Measurements from ENCODE around the gene PCNX2. TPM values are rescaled to one million over a fixed set of nuclear protein-coding genes. Genes with fewer than 3 reads are reported as not detected.

The PCNX2 gene
- total RNA-seq, 4 donors from 2014 or later, result 5.9 to 21.7 (median 10.3) TPM

DNA sequence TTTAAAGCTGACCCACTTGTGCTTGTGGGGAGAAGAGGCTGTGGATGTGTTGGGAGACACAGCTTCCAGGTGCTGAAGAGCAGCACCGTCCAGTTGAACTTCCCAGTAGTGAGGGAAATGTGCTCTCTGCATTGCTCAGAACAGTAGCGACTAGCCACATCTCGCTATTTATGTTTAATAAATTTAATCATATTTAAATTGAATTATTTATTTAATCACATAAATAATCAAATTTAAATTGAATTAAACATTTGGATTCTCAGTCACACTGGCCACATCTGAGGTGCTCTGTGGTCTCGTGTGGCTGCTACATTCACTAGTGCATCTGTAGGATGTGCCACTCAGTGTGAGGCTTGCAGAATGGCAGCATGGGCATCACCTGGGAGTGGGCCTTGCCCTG is 325.0 kb downstream of the PCNX2 start:
- Histone ChIP-seq H3K4me3 (no peak overlapping the region), H3K4me1 (peaks cover 0 to 22% (median 0%) of the 10 kb centered on the region in 3 donors), H3K27ac (no peak overlapping the region), H3K36me3 (peaks cover 3 to 65% of the 10 kb centered on the region in 2 donors), H3K27me3 (no peaks in the 10 kb centered on the region), H3K9me3 (no peaks in the 10 kb centered on the region)
- no peak for ATAC-seq
- TF ChIP-seq EP300 (IDR thresholded peaks at IDR 0.05) (no peak), POLR2AphosphoS5 (IDR thresholded peaks at IDR 0.05) (no peak), POLR2A (IDR thresholded peaks at IDR 0.05) (no peak)
- TF ChIP-seq, protein P1, sequence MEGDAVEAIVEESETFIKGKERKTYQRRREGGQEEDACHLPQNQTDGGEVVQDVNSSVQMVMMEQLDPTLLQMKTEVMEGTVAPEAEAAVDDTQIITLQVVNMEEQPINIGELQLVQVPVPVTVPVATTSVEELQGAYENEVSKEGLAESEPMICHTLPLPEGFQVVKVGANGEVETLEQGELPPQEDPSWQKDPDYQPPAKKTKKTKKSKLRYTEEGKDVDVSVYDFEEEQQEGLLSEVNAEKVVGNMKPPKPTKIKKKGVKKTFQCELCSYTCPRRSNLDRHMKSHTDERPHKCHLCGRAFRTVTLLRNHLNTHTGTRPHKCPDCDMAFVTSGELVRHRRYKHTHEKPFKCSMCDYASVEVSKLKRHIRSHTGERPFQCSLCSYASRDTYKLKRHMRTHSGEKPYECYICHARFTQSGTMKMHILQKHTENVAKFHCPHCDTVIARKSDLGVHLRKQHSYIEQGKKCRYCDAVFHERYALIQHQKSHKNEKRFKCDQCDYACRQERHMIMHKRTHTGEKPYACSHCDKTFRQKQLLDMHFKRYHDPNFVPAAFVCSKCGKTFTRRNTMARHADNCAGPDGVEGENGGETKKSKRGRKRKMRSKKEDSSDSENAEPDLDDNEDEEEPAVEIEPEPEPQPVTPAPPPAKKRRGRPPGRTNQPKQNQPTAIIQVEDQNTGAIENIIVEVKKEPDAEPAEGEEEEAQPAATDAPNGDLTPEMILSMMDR (IDR thresholded peaks at IDR 0.05), result no peak
- 71 to 93% methylated on average over 3 to 4 of the region's 4 CpGs for WGBS, 2 donors (ENCODE audit: low coverage in 1 of 2)

DNA sequence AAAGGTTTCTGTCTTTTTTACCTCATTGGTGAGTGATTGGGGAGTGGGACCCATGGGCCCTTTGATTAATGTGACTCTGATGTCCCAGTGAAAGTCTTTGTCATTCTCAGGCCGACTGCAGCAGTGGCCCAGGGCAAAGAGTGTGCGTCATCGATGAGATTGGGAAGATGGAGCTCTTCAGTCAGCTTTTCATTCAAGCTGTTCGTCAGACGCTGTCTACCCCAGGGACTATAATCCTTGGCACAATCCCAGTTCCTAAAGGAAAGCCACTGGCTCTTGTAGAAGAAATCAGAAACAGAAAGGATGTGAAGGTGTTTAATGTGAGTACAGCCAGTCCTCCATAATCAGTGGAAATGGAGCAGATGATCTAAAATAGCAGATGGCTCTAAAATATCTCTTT is 325.7 kb downstream of the PCNX2 start:
- no peaks in the 10 kb centered on the region for H3K27me3 ChIP-seq
- no peak overlapping the region for H3K4me3 ChIP-seq
- ATAC-seq, result no peak
- TF ChIP-seq POLR2AphosphoS5 (IDR thresholded peaks at IDR 0.05), result no peak
- TF ChIP-seq POLR2A (IDR thresholded peaks at IDR 0.05), result no peak
- TF ChIP-seq, protein P1 (IDR thresholded peaks at IDR 0.05), result no peak
- TF ChIP-seq EP300 (IDR thresholded peaks at IDR 0.05), result no peak
- peaks cover 0 to 18% (median 0%) of the 10 kb centered on the region in 3 donors for H3K4me1 ChIP-seq
- 65 to 92% methylated on average over 2 to 5 of the region's 5 CpGs for WGBS, 2 donors (ENCODE audit: low coverage in 1 of 2)
- no peaks in the 10 kb centered on the region for H3K9me3 ChIP-seq
- H3K27ac ChIP-seq, result no peak overlapping the region
- peaks cover 3 to 59% of the 10 kb centered on the region in 2 donors for H3K36me3 ChIP-seq

DNA sequence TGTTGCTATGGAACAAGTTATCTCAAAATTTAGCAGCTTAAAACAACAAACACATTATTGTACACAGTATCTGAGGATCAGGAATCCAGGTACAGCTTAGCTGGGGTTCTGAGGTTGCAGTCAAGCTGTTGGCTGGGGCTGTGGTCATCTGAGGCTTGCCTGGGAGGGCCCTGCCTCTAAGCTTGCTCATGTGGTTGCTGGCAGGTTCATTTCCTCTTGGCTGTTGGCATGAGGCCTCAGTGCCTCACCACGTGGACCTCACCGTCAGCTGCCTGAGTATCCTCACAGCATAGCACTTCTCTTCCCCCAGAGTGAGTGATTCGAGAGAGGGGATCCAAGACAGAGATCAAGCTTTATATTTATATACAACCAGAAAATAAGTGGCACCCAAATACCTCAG is 326.6 kb downstream of the PCNX2 start:
- TF ChIP-seq POLR2AphosphoS5 (IDR thresholded peaks at IDR 0.05) (no peak), POLR2A (IDR thresholded peaks at IDR 0.05) (no peak), EP300 (IDR thresholded peaks at IDR 0.05) (no peak)
- Histone ChIP-seq H3K27me3 (no peaks in the 10 kb centered on the region), H3K9me3 (no peaks in the 10 kb centered on the region), H3K4me1 (peaks cover 0 to 14% (median 0%) of the 10 kb centered on the region in 3 donors), H3K27ac (no peak overlapping the region), H3K4me3 (no peak overlapping the region), H3K36me3 (peaks cover 3 to 59% of the 10 kb centered on the region in 2 donors)
- 47 to 67% methylated on average over 1 to 3 of the region's 3 CpGs for WGBS, 2 donors (ENCODE audit: low coverage in 1 of 2)
- ATAC-seq, result peak; percentile 51

DNA sequence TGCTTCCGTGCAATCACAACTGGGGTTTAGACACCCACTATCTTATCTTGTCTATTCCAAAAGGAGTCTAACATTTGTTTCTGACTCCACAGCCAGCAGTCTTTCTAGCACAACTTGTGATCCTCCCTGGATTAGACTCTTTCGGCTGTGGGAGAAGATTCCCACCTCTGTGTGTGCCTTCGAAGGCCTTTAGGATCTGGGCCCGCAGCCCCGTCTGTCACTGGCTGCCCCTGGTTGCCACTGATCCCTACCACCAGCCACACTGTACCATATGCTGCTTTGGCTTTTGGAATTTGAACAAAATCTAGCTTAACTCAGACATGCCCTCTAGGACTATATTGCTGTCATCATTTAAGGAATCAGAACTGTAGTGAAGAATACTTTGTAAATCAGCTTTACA is 327.1 kb downstream of the PCNX2 start:
- TF ChIP-seq EP300 (IDR thresholded peaks at IDR 0.05) (no peak), POLR2A (IDR thresholded peaks at IDR 0.05) (no peak), POLR2AphosphoS5 (IDR thresholded peaks at IDR 0.05) (no peak)
- TF ChIP-seq, protein P1 (IDR thresholded peaks at IDR 0.05), result no peak
- peaks cover 3 to 56% of the 10 kb centered on the region in 2 donors for H3K36me3 ChIP-seq
- no peaks in the 10 kb centered on the region for H3K9me3 ChIP-seq
- no peak overlapping the region for H3K4me3 ChIP-seq
- ATAC-seq, result no peak
- peaks cover 0 to 17% (median under 1%) of the 10 kb centered on the region in 3 donors for H3K4me1 ChIP-seq
- no peaks in the 10 kb centered on the region for H3K27me3 ChIP-seq
- H3K27ac ChIP-seq, result no peak overlapping the region
- WGBS, 2 donors (ENCODE audit: low coverage in 1 of 2), result 96 to 100% methylated on average over 1 to 5 of the region's 5 CpGs

DNA sequence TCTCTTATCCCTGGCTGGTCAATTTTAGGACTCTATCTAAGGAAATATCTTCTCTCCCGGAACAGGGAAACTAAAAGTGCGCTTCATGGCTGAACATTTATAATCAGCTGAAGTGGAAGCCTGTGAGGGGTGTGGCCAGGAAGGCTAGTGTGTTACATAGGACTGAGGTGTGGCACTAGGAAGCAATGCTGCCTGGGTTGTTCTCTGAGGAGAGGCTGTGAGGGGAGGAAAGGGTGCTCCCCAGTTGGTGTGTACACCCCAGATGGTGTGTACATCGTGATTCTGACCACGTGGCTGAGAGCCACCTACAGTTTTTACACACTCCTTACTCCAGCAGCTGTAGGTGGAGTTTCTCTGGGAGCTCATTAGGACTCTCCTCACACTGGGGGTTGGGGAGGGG is 328.9 kb downstream of the PCNX2 start:
- WGBS, 2 donors (ENCODE audit: low coverage in 1 of 2), result 62 to 63% methylated on average over 2 to 4 of the region's 4 CpGs
- Histone ChIP-seq H3K9me3 (no peaks in the 10 kb centered on the region), H3K36me3 (peaks cover 3 to 39% of the 10 kb centered on the region in 2 donors), H3K4me1 (peaks cover 7 to 32% (median 10%) of the 10 kb centered on the region in 3 donors), H3K4me3 (no peak overlapping the region), H3K27ac (no peak overlapping the region), H3K27me3 (no peaks in the 10 kb centered on the region)
- TF ChIP-seq EP300 (IDR thresholded peaks at IDR 0.05) (no peak), POLR2A (IDR thresholded peaks at IDR 0.05) (no peak), POLR2AphosphoS5 (IDR thresholded peaks at IDR 0.05) (no peak)
- TF ChIP-seq, protein P1 (IDR thresholded peaks at IDR 0.05), result no peak
- ATAC-seq, result no peak
